Heart right ventricle (tissue), 16 donors: Measurements from ENCODE around the gene TEPSIN. TPM values are rescaled to one million over a fixed set of nuclear protein-coding genes. Genes with fewer than 3 reads are reported as not detected.

Experiments
- ATAC-seq, 8 donors: fragments of 200-7000 bp; cut with Tn5 transposase; one replicate each; pipeline ENCODE4 v1.9.1; 2020; ENCODE audit warnings: mild to moderate bottlenecking in 8 of 8, moderate library complexity in 8 of 8, moderate number of reproducible peaks in 1 of 8
- DNase-seq, 2 donors: peaks; one replicate each; pipeline ENCODE4 v3.0.0-alpha.2; 2020
- H3K27ac ChIP-seq, 10 donors: fragments of 200-600 bp; sonication (generic) in 2 of 10; one replicate each; pipeline versions ENCODE4 v1.5.0 to v1.8.0; 2020 to 2022; ENCODE audit warnings: mild to moderate bottlenecking in 3 of 10
- H3K27me3 ChIP-seq, 7 donors: fragments of 200-600 bp; one replicate each; pipeline ENCODE4 v1.8.0; 2021 to 2022; ENCODE audit warnings: mild to moderate bottlenecking in 2 of 7
- H3K36me3 ChIP-seq, 9 donors: fragments of 200-600 bp; sonication (generic) in 1 of 9; one replicate each; pipeline versions ENCODE4 v1.5.0 to v1.8.0; 2020 to 2022; ENCODE audit warnings: mild to moderate bottlenecking in 2 of 9
- H3K4me1 ChIP-seq, 9 donors: fragments of 200-600 bp; sonication (generic) in 1 of 9; one replicate each; pipeline versions ENCODE4 v1.5.0 to v1.8.0; 2020 to 2022; ENCODE audit warnings: mild to moderate bottlenecking in 4 of 9
- H3K4me3 ChIP-seq, 10 donors: fragments of 200-600 bp; sonication (generic) in 2 of 10; one replicate each; pipeline versions ENCODE4 v1.5.0 to v1.8.0; 2020 to 2022; ENCODE audit warnings: mild to moderate bottlenecking in 7 of 10, moderate library complexity in 2 of 10
- H3K9me3 ChIP-seq, 11 donors: fragments of 200-600 bp in 10 of 11; sonication (generic) in 2 of 11; one replicate each; pipeline versions ENCODE4 v1.5.0 to v1.8.0; 2013 to 2022; ENCODE audit warnings: mild to moderate bottlenecking in 2 of 11, control low read depth in 1 of 11, moderate library complexity in 1 of 11
- WGBS, 2 donors: extraction: QIAGEN DNeasy Blood & Tissue Kit; methylation state at CpG; one replicate each; pipeline ENCODE4 v1.1.7; 2013; ENCODE audit warnings: inconsistent platforms in 1 of 2; 5-methylcytosine and 5-hydroxymethylcytosine counted together
- intact Hi-C, 10 donors: fragments of 100-400 bp; cut with DNase I; formaldehyde crosslinking; loops; one replicate each; pipeline versions ENCODE4 v1.11.1 to v1.14.2; 2022
- polyA plus RNA-seq, 2 donors: library from polyadenylated mRNA; stranded (reverse); fragments of 200-250 nt; gene quantifications; one replicate each; pipeline ENCODE4 v1.2.3, GENCODE V29; 2013
- total RNA-seq, 10 donors: library from RNA; stranded (reverse); fragmentation: NEBNext Ultra II Directional in 3 of 10; extraction: Animal tissue kit (Norgen Biotek cat#: 25700) in 3 of 10; gene quantifications; one replicate each; pipeline versions ENCODE4 v1.2.1 to v1.2.4, GENCODE V29; 2021 to 2023
- TF ChIP-seq, protein P1 (sequence below), 9 donors: fragments of 200-600 bp; sonication (generic) in 2 of 9; IDR thresholded peaks; one replicate each; pipeline versions ENCODE4 v1.5.0 to v1.8.0; 2021 to 2022; ENCODE audit warnings: antibody characterized with exemption in 9 of 9, mild to moderate bottlenecking in 5 of 9, moderate library complexity in 1 of 9
- donor health status: Arrhythmogenic right ventricular cardiomyopathy.
- donor health status: ischemic (EF 13 %, LVEDD 7.1; RV severe dilation, severe dysfunction).
- donor health status: healthy with polysubstance abuse.
- donor health status: DM: no; HTN: yes; CAD: no.
- donor health status: DM: no; HTN: no; CAD: no.
- donor health status: ischemic (EF 25% LVEDD 6.9; RV normal size, moderate dysfunction).
- donor health status: ischemic (EF 25% LVEDD 5.7; RV mildly dilated, moderate dysfunction).
- donor health status: healthy.
- donor health status: DM: yes; HTN: yes; CAD: no.
- donor health status: Ischemic cardiomyopathy.
- donor health status: ischemic (EF 35%, LVEDD 5.7; RV mildly dilated, moderate dysfunction).
- donor health status: nonischemic (EF 11% LVEDD 7.7; RV severe dilation, severe dysfunction).
- donor health status: DM: yes; HTN: yes; CAD: no.
- donor health status: PGD.
- donor health status: ischemic (EF 29% LVEDD 5.4; RV normal size, mild dysfunction).
- donor health status: nonischemic (EF 23%, LVEDD 6.1; RV moderate dilation, normal function).

The TEPSIN gene
- total and polyA plus RNA-seq, 12 donors: 6.2 to 30.4 (median 9.8) TPM

DNA sequence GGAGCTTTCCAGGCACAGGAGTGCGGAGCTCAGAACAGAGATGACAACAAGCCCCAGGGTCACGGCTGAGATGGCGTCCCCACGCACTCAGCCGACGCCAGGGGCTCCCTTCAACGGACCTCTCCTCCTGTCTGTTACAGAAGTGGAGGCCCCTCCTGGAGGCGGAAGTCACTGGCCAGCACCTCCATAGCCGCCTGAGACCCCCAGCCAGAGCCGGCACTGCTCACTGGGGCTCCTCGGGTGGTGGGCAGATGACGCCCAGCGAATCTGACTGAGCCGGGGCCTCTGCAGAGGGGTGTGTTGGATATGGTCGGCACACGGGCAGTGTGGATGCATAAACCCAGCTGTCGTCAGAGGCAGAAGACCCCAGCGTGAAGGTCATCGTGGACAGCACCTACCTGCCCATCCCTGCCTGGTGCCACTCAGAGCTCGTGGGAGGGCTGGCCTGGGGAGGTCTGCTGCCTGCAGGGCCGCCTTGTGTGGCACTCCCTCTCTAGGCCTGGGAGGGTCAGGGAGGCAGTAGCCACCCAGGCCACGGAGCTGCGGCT is 20.3 kb upstream of the TEPSIN start:
- Histone ChIP-seq H3K4me3 (no peak overlapping the region), H3K9me3 (no peaks in the 10 kb centered on the region), H3K27ac (no peak overlapping the region), H3K36me3 (peaks cover 0 to 84% (median 20%) of the 10 kb centered on the region in 9 donors), H3K4me1 (peaks cover 4 to 24% (median 13%) of the 10 kb centered on the region in 9 donors), H3K27me3 (no peaks in the 10 kb centered on the region)
- TF ChIP-seq, protein P1, sequence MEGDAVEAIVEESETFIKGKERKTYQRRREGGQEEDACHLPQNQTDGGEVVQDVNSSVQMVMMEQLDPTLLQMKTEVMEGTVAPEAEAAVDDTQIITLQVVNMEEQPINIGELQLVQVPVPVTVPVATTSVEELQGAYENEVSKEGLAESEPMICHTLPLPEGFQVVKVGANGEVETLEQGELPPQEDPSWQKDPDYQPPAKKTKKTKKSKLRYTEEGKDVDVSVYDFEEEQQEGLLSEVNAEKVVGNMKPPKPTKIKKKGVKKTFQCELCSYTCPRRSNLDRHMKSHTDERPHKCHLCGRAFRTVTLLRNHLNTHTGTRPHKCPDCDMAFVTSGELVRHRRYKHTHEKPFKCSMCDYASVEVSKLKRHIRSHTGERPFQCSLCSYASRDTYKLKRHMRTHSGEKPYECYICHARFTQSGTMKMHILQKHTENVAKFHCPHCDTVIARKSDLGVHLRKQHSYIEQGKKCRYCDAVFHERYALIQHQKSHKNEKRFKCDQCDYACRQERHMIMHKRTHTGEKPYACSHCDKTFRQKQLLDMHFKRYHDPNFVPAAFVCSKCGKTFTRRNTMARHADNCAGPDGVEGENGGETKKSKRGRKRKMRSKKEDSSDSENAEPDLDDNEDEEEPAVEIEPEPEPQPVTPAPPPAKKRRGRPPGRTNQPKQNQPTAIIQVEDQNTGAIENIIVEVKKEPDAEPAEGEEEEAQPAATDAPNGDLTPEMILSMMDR (IDR thresholded peaks at IDR 0.05): no peak
- 94 to 95% methylated on average over 23 of the region's 23 CpGs for WGBS, 2 donors
- intact Hi-C loops: loop anchor here in 6 of 10 donors (5.0 to 10.0 kb wide), 4 partner anchors 33 to 346 kb away; partner anchors contain the start of gene BAHCC1 (in 1 of the 6)
- no peak for DNase-seq
- ATAC-seq: no peak

DNA sequence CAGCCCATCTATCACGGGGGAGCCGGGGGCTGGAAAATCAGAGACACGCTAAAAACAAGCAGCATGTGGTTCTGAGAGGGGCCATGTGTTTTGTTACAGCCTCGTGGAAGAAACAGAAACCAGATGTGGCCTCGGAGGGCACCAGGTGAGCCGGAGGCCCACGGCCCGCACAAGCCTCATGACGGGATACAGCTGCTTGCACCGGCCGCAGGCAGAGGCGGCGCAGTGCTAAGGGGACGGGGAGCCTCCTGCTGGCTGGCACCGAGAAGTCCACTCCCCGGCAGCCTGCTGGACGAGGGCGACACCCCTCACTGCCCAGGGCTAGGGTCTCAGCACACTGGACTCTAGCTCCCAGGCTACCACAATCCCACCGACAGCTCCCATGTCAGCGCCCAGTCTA is 19.4 kb upstream of the TEPSIN start:
- no peak for DNase-seq
- intact Hi-C loops: loop anchor here in 6 of 10 donors (5.0 to 10.0 kb wide), 4 partner anchors 34 to 347 kb away; partner anchors contain the start of gene BAHCC1 (in 1 of the 6)

DNA sequence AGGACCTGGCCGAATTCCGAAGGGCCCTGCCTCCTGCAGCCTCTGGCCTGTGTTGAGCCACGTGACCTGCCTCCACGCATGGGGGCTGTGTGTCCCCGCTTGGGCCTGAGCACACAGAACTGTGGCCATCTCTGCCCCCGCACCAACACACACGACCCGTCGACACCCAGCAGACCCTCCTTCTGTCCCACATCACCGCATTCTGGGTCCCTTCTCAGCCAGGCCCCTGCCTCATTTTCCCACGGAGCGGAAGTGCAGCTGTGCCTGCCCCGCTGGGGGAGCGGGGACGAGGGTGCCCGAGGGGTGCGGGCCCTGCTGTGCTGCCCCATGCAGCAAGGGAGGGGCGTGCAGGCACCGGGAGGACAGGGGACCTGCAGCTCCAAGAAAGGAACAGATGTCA is 18.7 kb upstream of the TEPSIN start:
- no peaks in the 10 kb centered on the region for H3K9me3 ChIP-seq
- intact Hi-C loops: loop anchor here in 6 of 10 donors (5.0 to 10.0 kb wide), 4 partner anchors 35 to 347 kb away; partner anchors contain the start of gene BAHCC1 (in 1 of the 6)

More for the DNA sequence above, 19.4 kb upstream of the TEPSIN start:
- Histone ChIP-seq H3K4me3 (no peak overlapping the region), H3K27ac (no peak overlapping the region), H3K4me1 (peaks cover 4 to 24% (median 13%) of the 10 kb centered on the region in 9 donors), H3K27me3 (no peaks in the 10 kb centered on the region), H3K36me3 (peaks cover 0 to 76% (median 16%) of the 10 kb centered on the region in 9 donors), H3K9me3 (no peaks in the 10 kb centered on the region)
- ATAC-seq: no peak
- TF ChIP-seq, protein P1 (IDR thresholded peaks at IDR 0.05): no peak
- WGBS, 2 donors: 85 to 89% methylated on average over 19 to 20 of the region's 20 CpGs

DNA sequence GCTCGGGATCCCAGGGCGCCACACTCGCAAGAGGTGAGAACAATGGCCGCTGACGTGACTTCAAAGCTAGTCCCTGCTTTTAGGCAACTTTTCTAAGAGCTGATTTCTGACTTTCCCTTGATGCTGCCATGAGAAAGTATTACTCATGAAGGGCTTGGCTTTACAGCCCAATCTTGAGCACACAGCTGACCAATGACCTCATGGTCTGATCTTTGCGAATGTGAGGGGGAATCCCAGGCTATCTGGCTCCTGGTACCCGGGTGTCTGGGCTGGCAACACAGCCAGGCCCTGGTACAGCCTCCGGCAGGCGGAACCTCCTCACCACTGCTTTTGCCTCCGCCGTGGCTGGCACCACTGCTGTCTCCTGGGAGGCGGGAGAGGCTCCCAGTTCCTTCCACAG is 17.8 kb upstream of the TEPSIN start:
- no peak overlapping the region for H3K4me3 ChIP-seq
- H3K4me1 ChIP-seq: peaks cover 4 to 24% (median 13%) of the 10 kb centered on the region in 9 donors
- DNase-seq: peak in 1 of 2 donors; percentile 5
- TF ChIP-seq, protein P1 (IDR thresholded peaks at IDR 0.05): no peak
- intact Hi-C loops: loop anchor here in 6 of 10 donors (5.0 to 10.0 kb wide), 4 partner anchors 36 to 348 kb away; partner anchors contain the start of gene BAHCC1 (in 1 of the 6)
- H3K27ac ChIP-seq: peak overlapping the region in 1 of 10 donors; percentile 20
- WGBS, 2 donors: 80 to 86% methylated on average over 12 of the region's 12 CpGs
- H3K36me3 ChIP-seq: peaks cover 0 to 75% (median 21%) of the 10 kb centered on the region in 9 donors
- no peaks in the 10 kb centered on the region for H3K9me3 ChIP-seq
- ATAC-seq: no peak
- H3K27me3 ChIP-seq: no peaks in the 10 kb centered on the region

More for the DNA sequence above, 18.7 kb upstream of the TEPSIN start:
- Histone ChIP-seq H3K27me3 (no peaks in the 10 kb centered on the region), H3K36me3 (peaks cover 0 to 75% (median 13%) of the 10 kb centered on the region in 9 donors), H3K27ac (no peak overlapping the region), H3K4me1 (peaks cover 4 to 24% (median 13%) of the 10 kb centered on the region in 9 donors), H3K4me3 (no peak overlapping the region)
- no peak for ATAC-seq
- peak in 1 of 2 donors; percentile 8 for DNase-seq
- WGBS, 2 donors: 97% methylated on average over 19 of the region's 19 CpGs
- TF ChIP-seq, protein P1 (IDR thresholded peaks at IDR 0.05): no peak
